Fibroblast of skin of left biceps (primary cell): ENCODE data around the gene PHACTR3.

Experiments
- DNase-seq, 2 experiments: peaks; one replicate each; pipeline ENCODE4 v3.0.0-alpha.2; 2013; ENCODE audit warnings: low read depth in 2 of 2

Gene PHACTR3

DNA sequence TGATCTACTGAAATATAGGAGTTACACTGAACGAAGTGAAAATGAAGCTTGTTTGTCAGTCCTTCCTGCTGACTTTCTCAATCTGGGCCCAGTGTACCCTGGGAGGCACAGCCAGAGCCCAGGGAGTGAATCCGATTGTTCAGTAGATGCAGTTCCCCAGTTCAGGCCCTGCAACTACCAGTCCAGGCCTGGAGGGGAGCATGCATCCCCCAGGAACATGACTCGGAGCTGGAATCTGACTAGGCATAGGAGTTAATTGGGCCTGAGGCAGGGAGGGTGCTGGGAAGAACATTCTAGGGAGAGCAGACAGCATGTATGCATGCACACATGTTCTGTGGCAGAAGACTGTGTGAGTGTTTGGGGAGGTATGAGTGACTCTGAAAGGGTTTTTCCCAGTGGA, 42.1 kb downstream of the PHACTR3 start:
- no peak for DNase-seq

- no peak for DNase-seq
Observed at GRCh38 chr20:59647271-59647670, 42.9 kb downstream of the PHACTR3 start.

GRCh38 chr20:59648466-59649070, 44.2 kb downstream of the PHACTR3 start:
- no peak for DNase-seq

DNA sequence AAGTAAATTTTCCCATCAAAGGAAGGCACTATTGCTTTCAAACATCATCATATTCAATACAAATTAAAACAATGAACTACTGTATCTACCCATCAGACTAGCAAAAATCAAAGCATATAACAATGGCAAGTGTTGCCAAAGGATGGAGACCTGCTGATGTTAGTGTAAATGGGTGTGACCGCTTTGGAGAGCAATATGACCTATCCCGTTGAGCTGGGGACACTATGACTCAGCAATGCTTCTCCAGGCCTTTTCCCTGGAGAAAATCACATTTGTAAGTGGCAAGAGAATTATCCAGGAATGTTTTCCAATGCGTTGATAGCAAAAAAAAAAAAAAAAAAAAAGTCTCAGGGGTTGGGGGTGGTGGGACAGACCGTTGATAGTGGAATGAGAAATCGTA, 46.1 kb downstream of the PHACTR3 start:
- no peak for DNase-seq

DNA sequence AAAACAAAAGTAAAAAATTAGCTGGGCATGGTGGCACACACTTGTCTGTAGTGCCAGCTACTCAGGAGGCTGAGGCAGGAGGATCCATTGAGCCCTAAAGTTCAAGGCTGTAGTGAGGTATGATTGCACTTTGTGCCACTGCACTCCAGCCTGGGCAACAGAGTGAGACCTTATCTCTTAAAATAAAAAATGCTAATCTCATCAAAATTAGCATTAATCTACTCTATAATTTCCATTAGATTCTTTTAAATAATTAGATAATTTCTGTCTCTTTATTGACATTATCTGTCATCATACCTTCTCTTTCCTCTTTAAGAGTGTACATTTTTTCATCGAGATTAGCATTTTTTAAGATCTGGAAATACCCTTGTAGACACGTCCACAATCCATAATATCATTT, 48.0 kb downstream of the PHACTR3 start:
- no peak for DNase-seq

GRCh38 chr20:59656417-59656816, 52.1 kb downstream of the PHACTR3 start:
- no peak for DNase-seq

DNA sequence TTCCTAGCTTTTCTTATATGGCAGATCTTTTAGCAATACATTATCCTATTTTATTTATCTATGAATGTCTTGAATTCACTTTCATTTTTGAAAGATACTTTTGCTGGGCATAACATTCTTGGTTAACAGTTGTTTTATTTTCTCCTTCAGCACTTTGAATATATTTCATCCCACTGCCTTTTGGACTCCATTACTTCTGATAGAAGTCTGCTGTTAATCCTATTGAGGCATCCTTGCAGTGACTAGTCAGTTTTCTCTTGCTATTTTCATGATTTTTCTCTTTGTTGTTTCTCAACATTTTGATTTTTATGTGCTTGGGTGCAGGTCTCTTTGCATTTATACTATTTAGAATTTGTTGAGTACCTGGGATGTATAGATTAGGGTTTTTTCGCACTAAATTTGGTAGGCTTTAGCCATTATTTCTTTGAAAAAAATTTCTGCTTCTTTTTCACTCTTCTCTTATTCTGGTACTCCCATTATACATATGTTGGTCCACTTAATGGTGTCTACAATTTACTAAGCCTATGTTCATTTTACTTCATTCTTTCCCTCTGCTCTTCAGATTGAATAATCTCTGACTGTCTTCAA, 53.2 kb downstream of the PHACTR3 start:
- no peak for DNase-seq

DNA sequence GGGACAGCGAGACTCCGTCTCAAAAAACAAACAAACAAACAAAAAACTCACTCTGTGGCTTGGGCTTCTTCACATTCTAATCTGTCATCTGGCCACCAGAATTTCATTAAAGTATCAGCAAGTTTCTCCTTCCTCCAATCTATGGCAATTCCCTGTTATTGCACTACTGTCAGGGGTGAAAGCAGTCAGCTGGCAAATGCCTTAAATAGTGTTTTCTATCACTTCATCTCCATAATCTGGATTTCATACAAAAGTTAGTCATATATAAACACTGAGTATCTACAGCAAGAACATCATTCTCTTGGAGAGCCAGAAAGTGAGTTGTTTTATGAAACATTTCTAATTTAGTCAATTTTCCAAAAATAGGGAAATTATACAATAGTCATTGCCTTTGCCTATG, 56.1 kb downstream of the PHACTR3 start:
- DNase-seq = no peak

- DNase-seq = no peak
Observed at GRCh38 chr20:59661153-59661552, 56.8 kb downstream of the PHACTR3 start.

DNA sequence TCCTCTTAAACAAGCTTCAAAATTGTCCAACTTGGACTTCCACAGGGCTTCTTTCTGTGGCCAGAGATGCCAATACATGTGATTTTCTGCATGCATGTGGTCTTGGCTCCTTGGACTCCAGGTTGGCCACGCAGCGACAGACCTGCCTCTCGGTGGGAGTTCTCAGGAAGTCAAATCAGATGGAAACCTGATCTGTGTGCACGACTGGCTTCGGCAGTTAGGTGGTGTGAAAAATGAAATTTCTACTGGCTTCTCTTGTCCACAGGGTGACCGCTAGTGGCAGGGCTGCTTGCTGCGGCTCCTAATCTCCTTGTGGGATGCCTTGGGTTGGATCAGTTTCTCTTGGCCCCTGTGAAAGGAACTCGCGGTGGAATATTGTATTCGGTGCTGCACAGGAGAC, 57.3 kb downstream of the PHACTR3 start:
- no peak for DNase-seq

- DNase-seq = no peak
Observed at GRCh38 chr20:59662161-59662560, 57.8 kb downstream of the PHACTR3 start.

GRCh38 chr20:59662856-59663512, 58.6 kb downstream of the PHACTR3 start:
- no peak for DNase-seq

GRCh38 chr20:59663513-59664060, 59.2 kb downstream of the PHACTR3 start:
- DNase-seq = no peak

DNA sequence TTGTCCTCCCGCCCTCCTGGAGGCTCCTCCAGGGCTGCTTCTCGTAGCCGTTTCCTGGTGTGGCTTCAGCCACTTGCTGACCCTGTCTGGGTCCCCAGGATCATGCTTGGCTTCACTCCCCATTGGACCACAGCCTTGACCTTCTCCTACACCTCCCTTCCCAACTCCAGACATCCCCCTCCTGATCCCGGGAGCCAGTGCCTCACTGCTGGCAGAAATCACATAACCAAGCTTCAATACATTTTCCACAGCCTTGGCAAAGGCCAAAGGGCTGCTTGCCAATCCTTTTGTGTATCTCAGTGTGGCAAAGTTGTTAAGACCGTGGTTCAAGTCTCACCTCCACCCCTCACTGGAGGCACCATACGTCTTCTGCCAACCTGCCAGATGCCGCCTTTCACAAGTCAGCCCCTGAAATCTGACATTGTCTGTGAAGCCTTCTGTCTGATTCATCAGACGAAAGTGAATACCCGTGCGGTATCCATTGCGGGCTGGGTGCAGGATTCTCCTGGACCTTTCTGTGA, 60.1 kb downstream of the PHACTR3 start:
- no peak for DNase-seq

- no peak for DNase-seq
Observed at GRCh38 chr20:59665656-59666555, 61.6 kb downstream of the PHACTR3 start.

DNA sequence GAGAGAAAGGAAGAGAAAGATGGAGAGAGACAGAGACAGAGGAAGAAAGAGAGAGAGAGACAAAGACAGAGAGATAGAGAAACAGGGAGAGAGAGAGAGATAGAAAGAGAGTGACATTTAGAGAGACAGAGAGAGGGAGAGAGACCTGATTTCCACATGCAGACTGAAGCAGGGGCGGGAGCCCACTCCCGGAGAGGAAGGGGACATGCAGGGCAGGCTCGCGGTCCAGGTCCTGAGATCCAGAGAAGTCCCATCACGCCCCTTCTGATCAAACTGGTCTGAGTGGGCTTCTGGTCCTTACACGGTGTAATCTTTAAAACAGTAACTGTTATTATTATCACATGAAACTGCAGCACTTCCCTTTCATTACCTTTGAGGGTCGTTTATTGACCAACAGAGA, 62.2 kb downstream of the PHACTR3 start:
- DNase-seq = no peak

- DNase-seq = no peak
Observed at GRCh38 chr20:59667131-59667530, 62.8 kb downstream of the PHACTR3 start.

DNA sequence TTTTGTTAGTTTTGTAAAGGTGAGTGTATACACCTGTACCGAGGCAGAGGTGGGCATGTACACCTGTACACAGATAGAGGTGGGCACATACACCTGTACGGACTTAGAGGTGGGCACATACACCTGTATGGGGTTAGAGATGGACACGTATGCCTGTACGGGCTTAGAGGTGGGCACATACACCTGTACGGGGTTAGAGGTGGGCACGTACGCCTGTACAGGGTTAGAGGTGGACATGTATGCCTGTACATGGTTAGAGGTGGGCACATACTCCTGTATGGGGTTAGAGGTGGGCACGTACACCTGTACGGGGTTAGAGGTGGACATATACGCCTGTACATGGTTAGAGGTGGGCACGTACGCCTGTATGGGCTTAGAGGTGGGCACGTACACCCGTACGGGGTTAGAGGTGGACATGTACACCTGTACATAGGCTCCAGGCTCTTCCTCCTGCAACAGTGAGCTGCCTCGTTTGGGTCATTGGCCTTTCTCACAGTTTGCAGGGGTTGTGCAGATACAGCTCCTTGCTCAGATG, 63.7 kb downstream of the PHACTR3 start:
- DNase-seq = no peak

GRCh38 chr20:59668926-59669850, 64.8 kb downstream of the PHACTR3 start:
- no peak for DNase-seq

DNA sequence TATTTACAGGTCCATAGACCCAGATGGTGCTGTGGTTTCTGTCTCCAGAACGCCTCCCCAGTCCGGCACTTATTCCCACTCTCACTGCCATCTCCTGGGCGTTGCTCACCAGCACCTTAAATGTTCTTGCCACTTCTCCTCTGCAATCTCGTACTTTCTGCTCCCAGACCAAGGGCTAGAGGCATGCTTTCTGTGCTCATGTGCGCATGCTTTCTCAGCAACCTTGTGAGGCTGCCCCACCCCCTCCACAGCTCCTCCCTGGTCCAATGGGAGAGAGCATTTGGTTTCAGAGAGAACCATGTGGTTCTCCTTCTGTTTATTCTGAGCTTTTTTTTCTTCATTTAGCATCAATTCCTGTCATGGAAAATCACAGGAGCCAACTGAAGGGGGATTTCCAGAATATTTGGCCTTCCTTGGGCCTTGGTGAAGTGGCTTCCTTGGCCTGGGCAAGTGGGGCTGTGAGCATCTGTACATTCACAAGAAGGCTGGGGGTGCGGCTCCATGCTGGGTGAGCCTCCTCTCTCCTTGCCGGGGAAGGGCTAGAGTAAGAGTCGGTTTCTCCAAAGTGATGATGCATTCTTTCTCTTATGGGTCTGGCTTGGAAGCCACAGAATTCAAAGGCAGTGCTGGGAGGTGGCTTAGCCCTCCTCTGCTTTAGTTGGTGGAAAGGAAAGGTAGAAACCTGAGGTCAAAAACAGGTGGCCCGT, 66.6 kb downstream of the PHACTR3 start:
- no peak for DNase-seq
